Measurements from ENCODE around the gene ZNF738. TPM values are rescaled to one million over a fixed set of nuclear protein-coding genes. Genes with fewer than 3 reads are reported as not detected.
A peak's percentile ranks its signal among the peaks of the same experiment; 100 is the strongest.
"Not testable (repeated sequence)": the region's sequence is repeated elsewhere in the genome, so short reads cannot be mapped to it uniquely, and the experiment has no call there.

Gene ZNF738
- total RNA-seq, 4 donors from 2014 or later = 3.1 to 8.6 (median 6.2) TPM

GRCh38 chr19:21328885-21329605 lies 29.8 kb upstream of the ZNF738 start, which contains the start of gene ZNF708:
ZNF708 (minus strand) TSS chr19:21329410; CDS start chr19:21329212, 198 bp downstream.
- DNase-seq = peak; percentile 91 to 93
- TF ChIP-seq POLR2A (IDR thresholded peaks at IDR 0.05) (peak; percentile 78 to 91), CTCF (IDR thresholded peaks at IDR 0.05) (no peak)
- WGBS, 2 donors = 0% methylated on average over 11 to 21 of the region's 32 CpGs
- intact Hi-C loops (cut with DNase I) = no loop called here
- no peaks in the 10 kb centered on the region for H3K27me3 ChIP-seq
- H3K36me3 ChIP-seq = peaks cover 0 to 6% of the 10 kb centered on the region in 2 donors
- peak within 1 kb of the TSS; percentile 87 to 98 (median 89) for H3K27ac ChIP-seq
- H3K4me1 ChIP-seq = peaks cover 9 to 11% of the 10 kb centered on the region in 2 donors
- H3K4me3 ChIP-seq (replicated peaks in 1 of 3) = peak within 1 kb of the TSS; percentile 59 to 97 (median 70)
- H3K9me3 ChIP-seq = no peaks in the 10 kb centered on the region

- H3K9me3 ChIP-seq = no peaks in the 10 kb centered on the region
- H3K36me3 ChIP-seq = no peaks in the 10 kb centered on the region
- H3K27me3 ChIP-seq = no peaks in the 10 kb centered on the region
- no peak for TF ChIP-seq POLR2A (IDR thresholded peaks at IDR 0.05)
- TF ChIP-seq CTCF (IDR thresholded peaks at IDR 0.05) = no peak
- no peaks in the 10 kb centered on the region for H3K4me1 ChIP-seq
- 49 to 79% methylated on average over 2 of the region's 2 CpGs for WGBS, 2 donors
- H3K27ac ChIP-seq = no peak overlapping the region
- intact Hi-C loops (cut with DNase I) = no loop called here
- no peak overlapping the region for H3K4me3 ChIP-seq (replicated peaks in 1 of 3)
- no peak for DNase-seq
Observed at GRCh38 chr19:21335721-21336120, 23.1 kb upstream of the ZNF738 start.

- H3K36me3 ChIP-seq; H3K9me3 ChIP-seq; H3K27me3 ChIP-seq; DNase-seq; H3K4me3 ChIP-seq (replicated peaks in 1 of 3); H3K4me1 ChIP-seq; H3K27ac ChIP-seq; intact Hi-C loops (cut with DNase I): not testable (repeated sequence)
- WGBS, 2 donors = 38 to 40% methylated on average over 1 to 2 of the region's 2 CpGs
Observed at GRCh38 chr19:21344841-21345240, 14.0 kb upstream of the ZNF738 start.

GRCh38 chr19:21352830-21353229 lies 6.0 kb upstream of the ZNF738 start:
- Histone ChIP-seq H3K9me3 (no peaks in the 10 kb centered on the region), H3K27ac (no peak overlapping the region), H3K27me3 (no peaks in the 10 kb centered on the region), H3K36me3 (no peaks in the 10 kb centered on the region), H3K4me1 (no peaks in the 10 kb centered on the region), H3K4me3 (replicated peaks in 1 of 3) (no peak overlapping the region)
- intact Hi-C loops (cut with DNase I) = no loop called here
- WGBS, 2 donors = 39 to 41% methylated on average over 1 to 2 of the region's 2 CpGs
- no peak for DNase-seq
- TF ChIP-seq POLR2A (IDR thresholded peaks at IDR 0.05) (no peak), CTCF (IDR thresholded peaks at IDR 0.05) (no peak)

- TF ChIP-seq CTCF (IDR thresholded peaks at IDR 0.05) = no peak
- no peak for TF ChIP-seq POLR2A (IDR thresholded peaks at IDR 0.05)
- WGBS, 2 donors = 42 to 57% methylated on average over 3 of the region's 3 CpGs
- H3K4me1 ChIP-seq = peaks cover 0 to 5% of the 10 kb centered on the region in 2 donors
Observed at GRCh38 chr19:21362291-21362690, 3.5 kb downstream of the ZNF738 start.

More at GRCh38 chr19:21362291-21362690, 3.5 kb downstream of the ZNF738 start:
- intact Hi-C loops (cut with DNase I) = no loop called here
- no peak overlapping the region for H3K4me3 ChIP-seq (replicated peaks in 1 of 3)
- no peaks in the 10 kb centered on the region for H3K36me3 ChIP-seq
- peak; percentile 57 to 59 for DNase-seq
- H3K27ac ChIP-seq = no peak overlapping the region
- H3K9me3 ChIP-seq = no peaks in the 10 kb centered on the region
- H3K27me3 ChIP-seq = no peaks in the 10 kb centered on the region
